Measurements from ENCODE around the gene ATAD2B.
"Not testable (repeated sequence)": the region's sequence is repeated elsewhere in the genome, so short reads cannot be mapped to it uniquely, and the experiment has no call there.

Gene ATAD2B

DNA sequence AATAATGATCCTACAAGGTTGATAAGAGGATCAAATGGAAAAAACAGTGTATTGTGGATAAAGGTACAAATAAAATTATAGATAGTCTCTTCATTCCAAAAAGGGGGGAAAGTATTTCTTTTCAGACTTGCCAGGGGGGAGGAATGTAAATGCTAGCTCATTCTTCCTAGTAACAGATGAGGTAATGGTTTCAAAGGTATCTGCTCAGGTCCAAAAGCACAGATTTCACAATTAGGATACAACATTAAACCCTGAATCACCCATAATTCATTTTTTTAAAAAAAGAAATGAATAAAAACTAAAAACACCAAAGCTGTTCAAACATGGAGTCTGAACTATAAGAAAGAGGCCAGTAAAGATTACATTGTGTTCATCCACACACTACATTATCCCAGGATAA, 142.0 kb downstream of the ATAD2B start:
- H3K27ac ChIP-seq: no peak overlapping the region
- TF ChIP-seq, protein P1, sequence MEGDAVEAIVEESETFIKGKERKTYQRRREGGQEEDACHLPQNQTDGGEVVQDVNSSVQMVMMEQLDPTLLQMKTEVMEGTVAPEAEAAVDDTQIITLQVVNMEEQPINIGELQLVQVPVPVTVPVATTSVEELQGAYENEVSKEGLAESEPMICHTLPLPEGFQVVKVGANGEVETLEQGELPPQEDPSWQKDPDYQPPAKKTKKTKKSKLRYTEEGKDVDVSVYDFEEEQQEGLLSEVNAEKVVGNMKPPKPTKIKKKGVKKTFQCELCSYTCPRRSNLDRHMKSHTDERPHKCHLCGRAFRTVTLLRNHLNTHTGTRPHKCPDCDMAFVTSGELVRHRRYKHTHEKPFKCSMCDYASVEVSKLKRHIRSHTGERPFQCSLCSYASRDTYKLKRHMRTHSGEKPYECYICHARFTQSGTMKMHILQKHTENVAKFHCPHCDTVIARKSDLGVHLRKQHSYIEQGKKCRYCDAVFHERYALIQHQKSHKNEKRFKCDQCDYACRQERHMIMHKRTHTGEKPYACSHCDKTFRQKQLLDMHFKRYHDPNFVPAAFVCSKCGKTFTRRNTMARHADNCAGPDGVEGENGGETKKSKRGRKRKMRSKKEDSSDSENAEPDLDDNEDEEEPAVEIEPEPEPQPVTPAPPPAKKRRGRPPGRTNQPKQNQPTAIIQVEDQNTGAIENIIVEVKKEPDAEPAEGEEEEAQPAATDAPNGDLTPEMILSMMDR (conservative IDR thresholded peaks at IDR 0.05): no peak

DNA sequence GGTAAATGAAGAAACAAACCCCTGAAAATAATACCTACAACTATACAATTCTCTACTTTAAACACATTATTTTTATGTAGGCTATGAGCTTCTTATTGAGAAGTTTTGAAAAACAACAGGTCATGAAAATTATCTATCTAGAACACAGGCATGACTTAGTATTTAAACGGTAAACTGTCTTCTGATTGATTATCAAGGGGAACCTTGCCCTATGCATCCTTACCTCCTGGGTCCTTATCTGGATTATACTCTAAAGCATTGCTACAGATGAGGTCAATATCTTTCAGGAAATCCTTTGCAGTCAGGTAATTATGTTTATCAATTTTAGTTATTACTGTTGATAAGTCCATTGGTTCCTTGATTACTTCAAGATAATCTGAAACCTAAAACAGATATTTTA, 144.3 kb downstream of the ATAD2B start:
- TF ChIP-seq, protein P1 (conservative IDR thresholded peaks at IDR 0.05): no peak
- no peak overlapping the region for H3K27ac ChIP-seq

GRCh38 chr2:23782126-23782525, 144.8 kb downstream of the ATAD2B start:
- no peak overlapping the region for H3K27ac ChIP-seq
- TF ChIP-seq, protein P1 (conservative IDR thresholded peaks at IDR 0.05): no peak

DNA sequence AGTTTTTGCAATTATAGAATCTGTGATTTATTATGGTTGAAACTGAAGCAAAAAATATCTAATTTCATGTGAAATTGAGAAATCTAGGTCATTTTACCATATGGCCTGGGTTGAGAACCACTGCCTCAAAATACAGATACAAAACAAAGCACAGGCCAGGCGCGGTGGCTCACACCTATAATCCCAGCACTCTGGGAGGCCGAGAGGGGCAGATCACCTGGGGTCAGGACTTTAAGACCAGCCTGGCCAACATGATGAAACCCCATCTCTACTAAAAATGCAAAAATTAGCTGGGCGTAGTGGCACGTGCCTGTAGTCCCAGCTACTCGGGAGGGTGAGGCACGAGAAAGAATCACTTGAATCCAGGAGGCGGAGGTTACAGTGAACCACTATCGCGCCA, 146.5 kb downstream of the ATAD2B start:
- not testable (repeated sequence) for H3K27ac ChIP-seq

- TF ChIP-seq, protein P1 (conservative IDR thresholded peaks at IDR 0.05): no peak
- H3K27ac ChIP-seq: no peak overlapping the region
Measured at GRCh38 chr2:23777826-23778225, 149.1 kb downstream of the ATAD2B start.

- H3K27ac ChIP-seq: no peak overlapping the region
- TF ChIP-seq, protein P1 (conservative IDR thresholded peaks at IDR 0.05): no peak
Measured at GRCh38 chr2:23776021-23776420, 150.9 kb downstream of the ATAD2B start.

DNA sequence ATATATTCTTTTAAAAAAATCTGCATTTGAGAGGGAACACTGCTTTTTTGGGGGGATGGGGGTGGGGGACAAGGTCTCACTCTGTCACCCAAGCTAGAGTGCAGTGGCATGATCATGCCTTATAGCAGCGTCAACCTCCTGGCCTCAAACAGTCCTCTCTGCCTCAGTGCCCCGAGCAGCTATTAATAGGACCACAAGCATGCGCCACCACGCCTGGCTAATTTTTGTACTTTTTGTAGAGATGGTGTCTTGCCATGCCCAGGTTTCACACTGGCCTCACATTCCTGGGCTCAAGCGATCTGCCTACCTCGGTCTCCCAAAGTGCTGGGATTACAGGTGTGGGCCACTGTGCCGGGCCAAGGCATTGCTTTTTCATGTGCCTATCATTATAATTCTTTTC, 154.2 kb downstream of the ATAD2B start:
- H3K27ac ChIP-seq: no peak overlapping the region
- TF ChIP-seq, protein P1 (conservative IDR thresholded peaks at IDR 0.05): no peak

GRCh38 chr2:23772056-23772455, 154.9 kb downstream of the ATAD2B start:
- no peak overlapping the region for H3K27ac ChIP-seq
- TF ChIP-seq, protein P1 (conservative IDR thresholded peaks at IDR 0.05): no peak

Data from VCaP (cell line).